Measurements from ENCODE around the gene SEMA3C. TPM values are rescaled to one million over a fixed set of nuclear protein-coding genes. Genes with fewer than 3 reads are reported as not detected.

SEMA3C gene
- total and polyA plus RNA-seq, 8 donors: 4.5 to 344 (median 68.7) TPM

DNA sequence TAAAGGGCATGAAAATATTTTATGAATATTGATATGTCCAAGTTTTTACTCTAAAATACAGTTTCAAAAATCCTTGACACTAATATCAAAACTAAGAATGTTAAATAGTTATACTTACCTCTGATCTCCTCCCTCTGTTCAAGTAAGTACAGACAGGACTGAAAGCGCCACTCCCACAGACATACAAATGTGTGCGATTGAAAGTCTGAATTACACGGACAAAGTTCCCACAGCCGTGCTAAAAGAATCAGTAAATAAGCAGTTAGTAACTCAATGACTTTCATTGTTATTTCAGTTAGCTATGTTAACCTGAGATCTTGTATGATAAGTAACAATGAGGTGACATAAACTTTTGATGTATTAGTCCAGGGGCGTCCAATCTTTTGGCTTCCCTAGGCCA is 100.7 kb downstream of the SEMA3C start:
- Histone ChIP-seq H3K27me3 (no peaks in the 10 kb centered on the region), H3K36me3 (no peaks in the 10 kb centered on the region), H3K9me3 (no peaks in the 10 kb centered on the region), H3K4me1 (no peaks in the 10 kb centered on the region), H3K4me3 (no peak overlapping the region), H3K27ac (no peak overlapping the region)
- WGBS, 5 donors: 46 to 75% (median 59%) methylated on average over 5 of the region's 5 CpGs
- intact Hi-C loops (cut with DNase I; ENCODE audit: low total_unique reads): no loop called here
- TF ChIP-seq POLR2A (IDR thresholded peaks at IDR 0.05): no peak
- no peak for TF ChIP-seq EP300 (IDR thresholded peaks at IDR 0.05)
- TF ChIP-seq POLR2AphosphoS5 (IDR thresholded peaks at IDR 0.05): no peak
- TF ChIP-seq, protein P1, sequence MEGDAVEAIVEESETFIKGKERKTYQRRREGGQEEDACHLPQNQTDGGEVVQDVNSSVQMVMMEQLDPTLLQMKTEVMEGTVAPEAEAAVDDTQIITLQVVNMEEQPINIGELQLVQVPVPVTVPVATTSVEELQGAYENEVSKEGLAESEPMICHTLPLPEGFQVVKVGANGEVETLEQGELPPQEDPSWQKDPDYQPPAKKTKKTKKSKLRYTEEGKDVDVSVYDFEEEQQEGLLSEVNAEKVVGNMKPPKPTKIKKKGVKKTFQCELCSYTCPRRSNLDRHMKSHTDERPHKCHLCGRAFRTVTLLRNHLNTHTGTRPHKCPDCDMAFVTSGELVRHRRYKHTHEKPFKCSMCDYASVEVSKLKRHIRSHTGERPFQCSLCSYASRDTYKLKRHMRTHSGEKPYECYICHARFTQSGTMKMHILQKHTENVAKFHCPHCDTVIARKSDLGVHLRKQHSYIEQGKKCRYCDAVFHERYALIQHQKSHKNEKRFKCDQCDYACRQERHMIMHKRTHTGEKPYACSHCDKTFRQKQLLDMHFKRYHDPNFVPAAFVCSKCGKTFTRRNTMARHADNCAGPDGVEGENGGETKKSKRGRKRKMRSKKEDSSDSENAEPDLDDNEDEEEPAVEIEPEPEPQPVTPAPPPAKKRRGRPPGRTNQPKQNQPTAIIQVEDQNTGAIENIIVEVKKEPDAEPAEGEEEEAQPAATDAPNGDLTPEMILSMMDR (IDR thresholded peaks at IDR 0.05): no peak
- DNase-seq: no peak

GRCh38 chr7:80816806-80817205 is 102.0 kb downstream of the SEMA3C start:
- H3K27me3 ChIP-seq: no peaks in the 10 kb centered on the region
- 43 to 62% (median 51%) methylated on average over 2 of the region's 2 CpGs for WGBS, 5 donors
- TF ChIP-seq EP300 (IDR thresholded peaks at IDR 0.05) (no peak), POLR2A (IDR thresholded peaks at IDR 0.05) (no peak), POLR2AphosphoS5 (IDR thresholded peaks at IDR 0.05) (no peak)
- TF ChIP-seq, protein P1 (IDR thresholded peaks at IDR 0.05): no peak
- no peaks in the 10 kb centered on the region for H3K4me1 ChIP-seq
- no peaks in the 10 kb centered on the region for H3K9me3 ChIP-seq
- no peaks in the 10 kb centered on the region for H3K36me3 ChIP-seq
- no peak overlapping the region for H3K27ac ChIP-seq
- no peak for DNase-seq
- no peak overlapping the region for H3K4me3 ChIP-seq
- intact Hi-C loops (cut with DNase I; ENCODE audit: low total_unique reads): no loop called here

DNA sequence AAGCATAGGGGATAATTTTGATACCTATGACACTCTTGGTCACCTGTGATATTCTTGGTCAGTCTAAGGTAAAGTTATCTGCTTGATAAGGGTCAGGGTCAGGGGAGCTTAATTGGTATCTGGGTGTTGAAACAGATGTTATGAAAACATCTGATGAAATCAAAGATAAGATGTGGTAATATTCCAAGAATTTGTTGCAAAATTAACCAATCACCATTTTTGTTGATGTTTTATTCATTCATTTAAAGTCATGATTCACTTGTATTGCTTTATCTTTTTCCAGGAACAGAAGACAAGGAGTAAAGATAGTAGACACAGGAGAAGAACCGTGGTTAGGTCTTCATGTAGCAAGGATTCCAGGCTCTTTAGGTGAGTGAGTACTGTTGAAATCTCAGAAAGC is 103.1 kb downstream of the SEMA3C start:
- intact Hi-C loops (cut with DNase I; ENCODE audit: low total_unique reads): no loop called here
- Histone ChIP-seq H3K36me3 (no peaks in the 10 kb centered on the region), H3K4me3 (no peak overlapping the region), H3K9me3 (no peaks in the 10 kb centered on the region), H3K4me1 (no peaks in the 10 kb centered on the region), H3K27ac (no peak overlapping the region), H3K27me3 (no peaks in the 10 kb centered on the region)
- 85 to 94% (median 86%) methylated on average over 1 of the region's 1 CpG for WGBS, 5 donors
- no peak for DNase-seq
- TF ChIP-seq, protein P1 (IDR thresholded peaks at IDR 0.05): no peak
- TF ChIP-seq EP300 (IDR thresholded peaks at IDR 0.05) (no peak), POLR2AphosphoS5 (IDR thresholded peaks at IDR 0.05) (no peak), POLR2A (IDR thresholded peaks at IDR 0.05) (no peak)

DNA sequence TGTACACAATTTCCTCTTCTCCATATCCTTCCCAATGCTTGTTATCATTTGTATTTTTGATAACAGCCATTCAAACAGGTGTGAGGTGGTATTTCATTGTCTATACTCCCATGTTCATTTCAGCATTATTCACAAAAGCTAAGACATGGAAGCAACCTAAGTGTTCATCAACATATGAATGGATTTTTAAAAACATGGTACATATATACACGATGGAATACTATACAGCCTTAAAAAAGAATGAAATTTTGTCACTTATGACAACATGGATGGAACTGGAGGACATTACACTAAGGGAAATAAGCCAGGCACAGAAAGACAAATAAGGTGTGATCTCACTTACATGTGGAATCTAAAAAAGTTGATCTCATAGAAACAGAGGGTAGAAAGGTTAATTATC is 109.3 kb downstream of the SEMA3C start:
- Histone ChIP-seq H3K36me3 (no peaks in the 10 kb centered on the region), H3K4me1 (peaks cover 0 to 17% (median 8%) of the 10 kb centered on the region in 4 donors), H3K4me3 (no peak overlapping the region), H3K9me3 (no peaks in the 10 kb centered on the region), H3K27me3 (no peaks in the 10 kb centered on the region), H3K27ac (no peak overlapping the region)
- intact Hi-C loops (cut with DNase I; ENCODE audit: low total_unique reads): no loop called here
- DNase-seq: no peak
- WGBS, 5 donors: 77 to 97% (median 96%) methylated on average over 1 of the region's 1 CpG
- TF ChIP-seq, protein P1 (IDR thresholded peaks at IDR 0.05): no peak
- TF ChIP-seq POLR2AphosphoS5 (IDR thresholded peaks at IDR 0.05) (no peak), EP300 (IDR thresholded peaks at IDR 0.05) (no peak), POLR2A (IDR thresholded peaks at IDR 0.05) (no peak)

Measured in stomach (tissue), 9 donors.